ENCODE data around the gene OSGIN1.

OSGIN1 gene

DNA sequence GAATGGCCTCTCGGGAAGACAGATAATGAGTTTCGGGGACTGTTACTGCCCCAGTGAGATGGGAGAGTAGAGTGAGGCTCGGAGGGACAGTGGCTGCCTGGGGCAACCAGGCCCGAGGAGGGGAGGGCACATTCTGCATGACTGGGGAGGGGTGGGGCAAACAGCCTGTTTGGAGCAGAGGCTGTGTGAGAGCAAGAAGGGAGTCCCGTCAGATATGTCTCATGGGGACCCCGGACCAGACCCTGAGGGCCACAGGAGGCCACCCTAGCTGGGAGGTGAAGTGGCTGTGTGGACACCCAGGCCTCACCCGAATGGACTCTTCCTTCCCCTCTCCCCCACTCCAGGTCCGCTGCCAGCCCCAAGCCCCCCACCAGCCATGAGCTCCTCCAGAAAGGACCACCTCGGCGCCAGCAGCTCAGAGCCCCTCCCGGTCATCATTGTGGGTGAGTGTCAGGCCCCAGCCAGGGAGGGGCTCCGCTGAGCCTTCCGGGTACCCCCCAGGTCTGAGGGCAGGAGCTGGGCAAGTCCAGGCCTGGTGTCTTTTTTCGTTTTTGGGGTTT is 4.3 kb downstream of the OSGIN1 start:
- Histone ChIP-seq H3K4me1 (ENCODE audit: control insufficient read depth, insufficient read depth, low read length, poor library complexity, severe bottlenecking) (no peaks in the 10 kb centered on the region), H3K27me3 (replicated peaks; ENCODE audit: control insufficient read depth, insufficient read depth, low read length, poor library complexity, severe bottlenecking) (peaks cover 15% of the 10 kb centered on the region), H3K9me3 (ENCODE audit: control insufficient read depth, low read length) (no peaks in the 10 kb centered on the region), H3K36me3 (ENCODE audit: control insufficient read depth, insufficient read depth, low read length) (no peaks in the 10 kb centered on the region), H3K4me3 (ENCODE audit: insufficient read depth, low read depth, low read length, poor library complexity, severe bottlenecking) (no peak overlapping the region), H3K27ac (ENCODE audit: insufficient read depth, low read length, poor library complexity, severe bottlenecking) (no peak overlapping the region)
- no peak for DNase-seq

DNA sequence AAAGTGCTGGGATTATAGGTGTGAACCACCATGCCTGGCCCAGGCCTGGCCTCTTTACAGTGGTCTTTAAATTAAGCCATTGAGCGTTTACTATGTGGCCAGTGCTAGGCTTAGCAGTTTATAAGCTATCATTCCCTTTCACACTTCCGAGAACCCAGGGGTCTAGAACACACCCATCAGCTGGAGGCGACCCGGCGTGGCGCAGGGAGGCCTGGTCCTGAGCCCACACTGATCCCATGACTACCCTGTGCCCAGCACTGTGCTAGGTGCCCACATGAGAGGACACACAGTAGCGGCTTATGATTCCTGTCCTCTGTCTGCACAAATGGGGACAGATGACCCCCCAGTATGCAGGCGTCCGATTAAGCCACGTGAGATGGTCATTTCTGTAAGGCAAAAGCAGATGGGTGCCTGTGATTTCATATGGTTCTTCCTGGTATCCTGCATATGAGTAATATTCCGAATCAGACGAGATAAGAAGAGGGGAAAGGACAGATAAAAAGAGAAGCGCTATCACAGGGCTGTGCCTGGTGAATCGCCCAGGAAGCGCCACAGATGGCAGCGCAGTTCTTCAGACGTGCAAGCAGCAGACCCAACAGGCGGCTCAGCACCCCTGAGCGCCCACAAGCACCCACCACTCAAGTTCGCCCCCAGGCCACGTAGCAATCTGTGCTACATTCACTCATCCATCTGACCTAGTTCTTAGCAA is 5.3 kb downstream of the OSGIN1 start:
- H3K4me3 ChIP-seq (ENCODE audit: insufficient read depth, low read depth, low read length, poor library complexity, severe bottlenecking), result no peak overlapping the region
- peaks cover 9% of the 10 kb centered on the region for H3K27me3 ChIP-seq (replicated peaks; ENCODE audit: control insufficient read depth, insufficient read depth, low read length, poor library complexity, severe bottlenecking)
- H3K36me3 ChIP-seq (ENCODE audit: control insufficient read depth, insufficient read depth, low read length), result no peaks in the 10 kb centered on the region
- no peak for DNase-seq
- no peak overlapping the region for H3K27ac ChIP-seq (ENCODE audit: insufficient read depth, low read length, poor library complexity, severe bottlenecking)
- H3K9me3 ChIP-seq (ENCODE audit: control insufficient read depth, low read length), result no peaks in the 10 kb centered on the region
- no peaks in the 10 kb centered on the region for H3K4me1 ChIP-seq (ENCODE audit: control insufficient read depth, insufficient read depth, low read length, poor library complexity, severe bottlenecking)

DNA sequence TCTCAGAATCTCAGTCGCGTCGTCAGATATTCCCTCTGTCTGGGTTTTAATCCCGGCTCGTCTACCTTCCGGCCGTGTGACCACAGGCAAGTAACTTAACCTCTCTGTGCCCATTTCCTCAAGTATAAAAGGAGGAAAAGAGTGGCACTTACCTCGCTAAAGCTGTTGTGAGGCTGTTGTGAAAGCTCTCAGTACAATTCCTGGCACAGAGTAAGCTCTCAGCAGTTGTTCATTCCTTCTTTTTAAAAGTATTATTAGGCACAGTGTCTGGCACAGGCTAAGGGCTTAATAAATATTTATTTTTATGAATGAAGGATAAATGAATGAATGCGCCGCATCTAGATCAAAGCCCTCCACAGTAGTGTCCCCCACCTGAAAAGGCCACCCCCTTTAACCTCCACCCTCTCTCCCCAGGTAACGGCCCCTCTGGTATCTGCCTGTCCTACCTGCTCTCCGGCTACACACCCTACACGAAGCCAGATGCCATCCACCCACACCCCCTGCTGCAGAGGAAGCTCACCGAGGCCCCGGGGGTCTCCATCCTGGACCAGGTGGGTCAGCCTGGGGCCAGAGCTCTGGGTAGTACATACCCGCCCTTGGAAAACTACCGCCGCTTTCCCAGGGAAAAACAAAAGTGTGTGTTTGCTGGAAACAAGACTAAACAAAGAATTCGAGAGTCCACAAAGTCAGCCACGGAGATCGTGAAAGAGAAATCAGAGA is 6.0 kb downstream of the OSGIN1 start:
- no peak for DNase-seq
- H3K4me3 ChIP-seq (ENCODE audit: insufficient read depth, low read depth, low read length, poor library complexity, severe bottlenecking), result no peak overlapping the region
- H3K27ac ChIP-seq (ENCODE audit: insufficient read depth, low read length, poor library complexity, severe bottlenecking), result no peak overlapping the region
- H3K4me1 ChIP-seq (ENCODE audit: control insufficient read depth, insufficient read depth, low read length, poor library complexity, severe bottlenecking), result no peaks in the 10 kb centered on the region
- peaks cover 6% of the 10 kb centered on the region for H3K27me3 ChIP-seq (replicated peaks; ENCODE audit: control insufficient read depth, insufficient read depth, low read length, poor library complexity, severe bottlenecking)
- no peaks in the 10 kb centered on the region for H3K9me3 ChIP-seq (ENCODE audit: control insufficient read depth, low read length)
- no peaks in the 10 kb centered on the region for H3K36me3 ChIP-seq (ENCODE audit: control insufficient read depth, insufficient read depth, low read length)

DNA sequence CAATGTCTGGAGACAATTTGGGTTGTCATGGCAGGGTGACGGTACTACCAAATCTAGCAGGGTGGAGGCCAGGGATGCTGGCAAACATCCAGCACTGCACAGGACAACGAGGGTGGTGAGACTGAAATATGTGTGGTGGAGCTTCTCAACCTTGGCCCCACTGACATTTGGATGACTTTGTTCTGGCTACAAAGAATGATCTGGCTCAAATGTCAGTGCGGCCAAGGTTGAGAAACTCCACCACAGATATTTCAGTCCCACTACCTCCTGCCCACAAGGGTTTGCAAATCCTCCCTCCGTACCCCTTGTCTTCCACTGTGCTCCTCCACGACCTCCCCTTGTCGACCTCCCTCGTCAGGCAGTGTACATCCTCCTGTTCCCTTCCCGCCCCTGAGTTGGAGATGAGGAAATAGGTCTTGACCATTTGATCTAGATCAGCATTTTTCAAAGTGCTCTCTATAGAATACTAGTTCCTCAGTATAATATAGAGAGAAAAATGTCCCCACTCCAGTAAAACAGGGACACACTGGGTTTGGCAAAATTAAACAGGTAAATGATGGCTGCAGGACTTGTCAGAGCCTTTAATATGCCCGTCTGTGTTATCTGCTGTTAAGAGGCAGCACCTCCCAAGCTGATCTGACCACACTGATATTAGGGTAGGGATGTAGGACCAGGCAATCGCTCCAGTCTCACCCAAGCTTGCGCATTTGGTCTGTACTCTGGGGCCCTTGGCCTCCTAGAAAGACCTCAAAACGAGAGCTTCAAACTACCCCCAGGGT is 6.8 kb downstream of the OSGIN1 start:
- Histone ChIP-seq H3K4me1 (ENCODE audit: control insufficient read depth, insufficient read depth, low read length, poor library complexity, severe bottlenecking) (no peaks in the 10 kb centered on the region), H3K27me3 (replicated peaks; ENCODE audit: control insufficient read depth, insufficient read depth, low read length, poor library complexity, severe bottlenecking) (peaks cover 4% of the 10 kb centered on the region), H3K9me3 (ENCODE audit: control insufficient read depth, low read length) (no peaks in the 10 kb centered on the region), H3K36me3 (ENCODE audit: control insufficient read depth, insufficient read depth, low read length) (no peaks in the 10 kb centered on the region), H3K27ac (ENCODE audit: insufficient read depth, low read length, poor library complexity, severe bottlenecking) (no peak overlapping the region), H3K4me3 (ENCODE audit: insufficient read depth, low read depth, low read length, poor library complexity, severe bottlenecking) (no peak overlapping the region)
- no peak for DNase-seq

DNA sequence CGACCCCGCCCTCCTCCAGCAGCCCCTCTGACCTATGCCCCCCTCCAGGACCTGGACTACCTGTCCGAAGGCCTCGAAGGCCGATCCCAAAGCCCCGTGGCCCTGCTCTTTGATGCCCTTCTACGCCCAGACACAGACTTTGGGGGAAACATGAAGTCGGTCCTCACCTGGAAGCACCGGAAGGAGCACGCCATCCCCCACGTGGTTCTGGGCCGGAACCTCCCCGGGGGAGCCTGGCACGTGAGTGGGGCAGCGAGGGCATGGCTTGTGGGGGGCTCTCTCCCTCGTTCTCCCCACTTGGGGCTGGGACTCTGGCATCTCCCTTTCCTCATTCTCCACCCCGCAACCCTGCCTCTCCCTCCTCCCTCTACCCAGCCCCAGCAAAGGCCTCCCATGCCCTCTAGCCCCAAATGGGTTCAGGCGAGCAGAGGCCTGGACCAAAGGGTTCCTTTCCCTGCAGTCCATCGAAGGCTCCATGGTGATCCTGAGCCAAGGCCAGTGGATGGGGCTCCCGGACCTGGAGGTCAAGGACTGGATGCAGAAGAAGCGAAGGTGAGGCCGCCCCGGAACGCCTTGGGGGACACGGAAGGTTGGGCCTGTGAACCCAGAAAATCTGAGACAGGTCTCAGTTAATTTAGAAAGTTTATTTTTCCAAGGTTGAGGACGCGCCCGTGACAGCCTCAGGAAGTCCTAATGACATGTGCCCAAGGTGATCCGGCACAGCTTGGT is 7.6 kb downstream of the OSGIN1 start:
- no peaks in the 10 kb centered on the region for H3K9me3 ChIP-seq (ENCODE audit: control insufficient read depth, low read length)
- no peak overlapping the region for H3K4me3 ChIP-seq (ENCODE audit: insufficient read depth, low read depth, low read length, poor library complexity, severe bottlenecking)
- DNase-seq, result no peak
- no peaks in the 10 kb centered on the region for H3K36me3 ChIP-seq (ENCODE audit: control insufficient read depth, insufficient read depth, low read length)
- no peaks in the 10 kb centered on the region for H3K4me1 ChIP-seq (ENCODE audit: control insufficient read depth, insufficient read depth, low read length, poor library complexity, severe bottlenecking)
- no peaks in the 10 kb centered on the region for H3K27me3 ChIP-seq (replicated peaks; ENCODE audit: control insufficient read depth, insufficient read depth, low read length, poor library complexity, severe bottlenecking)
- no peak overlapping the region for H3K27ac ChIP-seq (ENCODE audit: insufficient read depth, low read length, poor library complexity, severe bottlenecking)

DNA sequence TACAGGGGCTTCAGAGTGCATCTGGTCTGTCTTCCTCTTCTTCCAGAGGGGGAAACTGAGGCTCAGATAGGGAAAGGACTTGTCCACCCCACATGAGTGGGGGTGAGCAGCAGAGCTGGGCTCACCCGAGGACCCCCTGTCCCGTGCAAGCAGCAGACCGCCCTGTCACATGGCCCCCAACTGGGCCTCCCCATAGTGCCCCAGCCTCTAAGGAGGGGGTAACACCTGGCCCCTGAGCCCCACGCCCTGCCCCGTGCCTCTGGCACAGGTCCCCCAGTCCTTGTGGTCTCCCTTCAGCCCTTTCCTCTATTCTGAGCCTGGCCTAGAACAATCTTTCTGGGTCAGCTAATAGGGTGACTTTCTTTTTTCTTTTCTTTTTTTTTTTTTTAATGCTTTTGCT is 8.6 kb downstream of the OSGIN1 start:
- H3K4me3 ChIP-seq (ENCODE audit: insufficient read depth, low read depth, low read length, poor library complexity, severe bottlenecking), result no peak overlapping the region
- no peaks in the 10 kb centered on the region for H3K9me3 ChIP-seq (ENCODE audit: control insufficient read depth, low read length)
- H3K4me1 ChIP-seq (ENCODE audit: control insufficient read depth, insufficient read depth, low read length, poor library complexity, severe bottlenecking), result no peaks in the 10 kb centered on the region
- no peaks in the 10 kb centered on the region for H3K27me3 ChIP-seq (replicated peaks; ENCODE audit: control insufficient read depth, insufficient read depth, low read length, poor library complexity, severe bottlenecking)
- H3K36me3 ChIP-seq (ENCODE audit: control insufficient read depth, insufficient read depth, low read length), result no peaks in the 10 kb centered on the region
- no peak overlapping the region for H3K27ac ChIP-seq (ENCODE audit: insufficient read depth, low read length, poor library complexity, severe bottlenecking)
- no peak for DNase-seq

DNA sequence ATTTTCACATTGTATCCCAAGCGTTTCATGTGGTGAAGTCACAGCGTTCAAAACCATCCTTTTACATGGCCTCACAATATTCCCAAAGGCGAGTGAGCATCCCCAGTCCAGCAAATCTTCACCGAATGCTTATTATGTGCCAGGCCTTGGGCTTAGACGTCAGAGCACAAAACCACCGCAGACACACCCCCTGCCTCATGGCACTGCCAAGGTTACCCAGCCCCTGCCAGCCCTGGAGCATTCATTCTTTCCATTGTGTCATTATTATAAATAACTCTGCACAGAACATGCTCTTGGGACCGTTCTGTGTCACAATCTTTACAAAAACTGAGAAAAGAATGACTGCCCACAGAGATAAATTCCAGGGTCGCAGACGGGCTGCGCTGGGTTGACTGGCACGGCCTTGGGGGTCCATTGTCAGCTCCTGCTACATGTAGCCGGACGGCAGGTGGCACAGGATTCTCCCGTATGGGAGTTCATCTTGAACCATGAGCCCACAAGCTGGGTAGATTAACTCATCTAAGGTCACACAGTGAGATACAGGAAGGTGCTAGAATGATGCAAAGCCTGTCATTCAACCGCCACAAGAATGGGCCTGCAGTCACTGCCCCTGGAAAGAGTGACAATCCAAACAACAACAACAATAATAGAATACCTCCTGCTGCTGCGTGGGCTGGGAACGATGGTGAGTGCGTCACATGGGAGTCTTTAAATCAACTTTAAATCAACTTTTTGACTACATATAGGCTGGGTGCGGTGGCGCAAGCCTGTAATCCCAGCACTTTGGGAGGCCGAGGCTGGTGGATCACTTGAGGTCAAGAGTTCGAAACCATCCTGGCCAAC is 10.5 kb downstream of the OSGIN1 start:
- Histone ChIP-seq H3K9me3 (ENCODE audit: control insufficient read depth, low read length) (no peaks in the 10 kb centered on the region), H3K4me1 (ENCODE audit: control insufficient read depth, insufficient read depth, low read length, poor library complexity, severe bottlenecking) (no peaks in the 10 kb centered on the region), H3K27ac (ENCODE audit: insufficient read depth, low read length, poor library complexity, severe bottlenecking) (no peak overlapping the region), H3K27me3 (replicated peaks; ENCODE audit: control insufficient read depth, insufficient read depth, low read length, poor library complexity, severe bottlenecking) (no peaks in the 10 kb centered on the region), H3K4me3 (ENCODE audit: insufficient read depth, low read depth, low read length, poor library complexity, severe bottlenecking) (no peak overlapping the region), H3K36me3 (ENCODE audit: control insufficient read depth, insufficient read depth, low read length) (no peaks in the 10 kb centered on the region)
- no peak for DNase-seq

DNA sequence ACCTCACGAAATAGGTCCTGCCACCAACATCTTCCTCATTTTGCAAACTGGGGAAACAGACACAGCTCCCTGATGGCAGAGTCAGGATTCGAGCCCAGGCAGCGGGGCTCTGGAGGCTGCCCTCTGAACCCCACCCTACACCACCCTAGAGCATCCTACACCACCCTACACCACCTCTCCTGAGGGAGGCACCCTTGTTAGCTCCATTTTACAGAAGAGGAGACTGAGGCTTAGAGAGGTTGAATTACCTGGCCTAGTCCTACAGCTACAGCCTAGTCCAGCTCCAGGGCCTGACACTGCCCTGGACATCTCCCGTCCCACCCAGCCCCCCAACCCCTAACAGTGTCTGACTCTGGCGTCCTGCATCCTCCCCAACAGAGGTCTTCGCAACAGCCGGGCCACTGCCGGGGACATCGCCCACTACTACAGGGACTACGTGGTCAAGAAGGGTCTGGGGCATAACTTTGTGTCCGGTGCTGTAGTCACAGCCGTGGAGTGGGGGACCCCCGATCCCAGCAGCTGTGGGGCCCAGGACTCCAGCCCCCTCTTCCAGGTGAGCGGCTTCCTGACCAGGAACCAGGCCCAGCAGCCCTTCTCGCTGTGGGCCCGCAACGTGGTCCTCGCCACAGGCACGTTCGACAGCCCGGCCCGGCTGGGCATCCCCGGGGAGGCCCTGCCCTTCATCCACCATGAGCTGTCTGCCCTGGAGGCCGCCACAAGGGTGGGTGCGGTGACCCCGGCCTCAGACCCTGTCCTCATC is 11.8 kb downstream of the OSGIN1 start:
- H3K27me3 ChIP-seq (replicated peaks; ENCODE audit: control insufficient read depth, insufficient read depth, low read length, poor library complexity, severe bottlenecking), result peaks cover 10% of the 10 kb centered on the region
- no peaks in the 10 kb centered on the region for H3K4me1 ChIP-seq (ENCODE audit: control insufficient read depth, insufficient read depth, low read length, poor library complexity, severe bottlenecking)
- H3K4me3 ChIP-seq (ENCODE audit: insufficient read depth, low read depth, low read length, poor library complexity, severe bottlenecking), result no peak overlapping the region
- H3K27ac ChIP-seq (ENCODE audit: insufficient read depth, low read length, poor library complexity, severe bottlenecking), result no peak overlapping the region
- no peaks in the 10 kb centered on the region for H3K9me3 ChIP-seq (ENCODE audit: control insufficient read depth, low read length)
- no peak for DNase-seq
- H3K36me3 ChIP-seq (ENCODE audit: control insufficient read depth, insufficient read depth, low read length), result no peaks in the 10 kb centered on the region
